CD14-positive monocyte (primary cell): ENCODE measurements around the gene PRRT2. TPM values are rescaled to one million over a fixed set of nuclear protein-coding genes. Genes with fewer than 3 reads are reported as not detected.

Experiments used
- DNase-seq, 3 donors: peaks; one replicate each; pipeline ENCODE4 v3.0.0-alpha.2; 2011 to 2022
- H2AFZ ChIP-seq: 2 replicates; pipeline ENCODE4 v1.6.0; 2012; ENCODE audit warnings: mild to moderate bottlenecking, low read depth, low read length, inconsistent platforms; ENCODE audit not compliant: insufficient read depth, poor library complexity, severe bottlenecking
- H3K27ac ChIP-seq, 2 donors: 1 replicate in 1 of 2; 2 replicates in 1 of 2; pipeline ENCODE4 v1.5.1; 2012 to 2013; ENCODE audit warnings: low read length in 2 of 2, control low read depth in 1 of 2, inconsistent platforms in 1 of 2, low read depth in 1 of 2, mild to moderate bottlenecking in 1 of 2
- H3K27me3 ChIP-seq, 2 donors: one replicate each; pipeline versions ENCODE4 v1.6.0 to v1.6.1; 2011 to 2013; ENCODE audit warnings: low read length in 2 of 2; ENCODE audit not compliant: control insufficient read depth in 2 of 2, insufficient read depth in 2 of 2
- H3K36me3 ChIP-seq, 2 donors: replicated peaks in 1 of 2; 1 replicate in 1 of 2; 2 replicates in 1 of 2; pipeline versions ENCODE4 v1.5.1 to v1.6.1; 2012 to 2013; ENCODE audit warnings: low read length in 2 of 2, control low read depth in 1 of 2, inconsistent platforms in 1 of 2, mild to moderate bottlenecking in 1 of 2; ENCODE audit not compliant: insufficient read depth in 2 of 2, control insufficient read depth in 1 of 2
- H3K4me1 ChIP-seq, 2 donors: 1 replicate in 1 of 2; 2 replicates in 1 of 2; pipeline versions ENCODE4 v1.5.1 to v1.6.1; 2012 to 2013; ENCODE audit warnings: low read length in 2 of 2, control low read depth in 1 of 2, inconsistent platforms in 1 of 2, mild to moderate bottlenecking in 1 of 2, moderate library complexity in 1 of 2; ENCODE audit not compliant: insufficient read depth in 2 of 2, control insufficient read depth in 1 of 2
- H3K4me2 ChIP-seq: replicated peaks from 2 replicates; pipeline ENCODE3; 2012; ENCODE audit warnings: low read length, moderate library complexity, mild to moderate bottlenecking; ENCODE audit not compliant: poor library complexity, severe bottlenecking; ENCODE audit errors: extremely low read depth
- H3K4me3 ChIP-seq, 3 experiments: fragments of 200-600 bp in 1 of 3; sonication (generic) in 1 of 3; replicated peaks in 1 of 3; 1 replicate in 2 of 3; 2 replicates in 1 of 3; pipeline ENCODE4 v1.5.1; 2011 to 2013; ENCODE audit warnings: low read length in 3 of 3, mild to moderate bottlenecking in 3 of 3, control low read depth in 2 of 3, low read depth in 2 of 3, inconsistent platforms in 1 of 3, moderate library complexity in 1 of 3
- H3K79me2 ChIP-seq: 2 replicates; pipeline ENCODE4 v1.6.0; 2012; ENCODE audit warnings: mild to moderate bottlenecking, control low read depth, inconsistent platforms, low read length, moderate library complexity; ENCODE audit not compliant: insufficient read depth
- H3K9ac ChIP-seq: 2 replicates; pipeline ENCODE4 v1.6.0; 2017; ENCODE audit warnings: low read length, mild to moderate bottlenecking; ENCODE audit not compliant: insufficient read depth, poor library complexity, severe bottlenecking
- H3K9me3 ChIP-seq, 2 donors: replicated peaks in 1 of 2; 1 replicate in 1 of 2; 2 replicates in 1 of 2; pipeline versions ENCODE4 v1.5.1 to v1.6.1; 2012 to 2013; ENCODE audit warnings: low read length in 2 of 2, control low read depth in 1 of 2; ENCODE audit not compliant: control insufficient read depth in 1 of 2, insufficient read depth in 1 of 2
- H4K20me1 ChIP-seq: 2 replicates; pipeline ENCODE4 v1.6.0; 2012; ENCODE audit warnings: mild to moderate bottlenecking, low read length, control low read depth, moderate library complexity; ENCODE audit not compliant: insufficient read depth
- H3K27ac Mint-ChIP-seq, 7 donors: one replicate each; pipeline ENCODE4 v1.8.0; 2020; ENCODE audit warnings: mild to moderate bottlenecking in 7 of 7, mixed read lengths in 7 of 7, moderate library complexity in 6 of 7, inconsistent platforms in 2 of 7
- H3K27me3 Mint-ChIP-seq, 3 donors: one replicate each; pipeline ENCODE4 v1.8.0; 2021 to 2022; ENCODE audit warnings: low read depth in 3 of 3, mild to moderate bottlenecking in 3 of 3, mixed read lengths in 3 of 3, moderate library complexity in 3 of 3, inconsistent platforms in 1 of 3
- H3K36me3 Mint-ChIP-seq, 2 donors: one replicate each; pipeline ENCODE4 v1.8.0; 2020; ENCODE audit warnings: mixed read lengths in 2 of 2, inconsistent platforms in 1 of 2, mild to moderate bottlenecking in 1 of 2
- H3K4me1 Mint-ChIP-seq: one replicate; pipeline ENCODE4 v1.8.0; 2020; ENCODE audit warnings: mild to moderate bottlenecking, mixed read lengths
- H3K4me3 Mint-ChIP-seq, 2 donors: one replicate each; pipeline ENCODE4 v1.8.0; 2020; ENCODE audit warnings: mild to moderate bottlenecking in 2 of 2, mixed read lengths in 2 of 2, moderate library complexity in 1 of 2
- H3K9me3 Mint-ChIP-seq, 7 donors: one replicate each; pipeline ENCODE4 v1.8.0; 2020 to 2022; ENCODE audit warnings: mixed read lengths in 7 of 7, mild to moderate bottlenecking in 6 of 7, moderate library complexity in 6 of 7, inconsistent platforms in 2 of 7
- WGBS: methylation state at CpG from one replicate; pipeline ENCODE4 v1.1.5; 2013; ENCODE audit warnings: missing lambda C conversion rate; ENCODE audit not compliant: insufficient coverage; 5-methylcytosine and 5-hydroxymethylcytosine counted together
- intact Hi-C, 2 donors: fragments of 100-400 bp; cut with micrococcal nuclease; formaldehyde crosslinking; loops; one replicate each; pipeline versions ENCODE4 v1.15.0 to v1.15.1; 2023
- polyA plus RNA-seq, 3 donors: library from polyadenylated mRNA; depleted of rRNA in 1 of 3; unstranded in 2 of 3; stranded (reverse) in 1 of 3; fragments of 300-500 nt in 2 of 3; fragments of >200 nt in 1 of 3; fragmentation: Illumina TruSeq in 2 of 3; gene quantifications; 1 replicate in 2 of 3; 2 replicates in 1 of 3; pipeline ENCODE4 v1.2.3, GENCODE V29; 2012 to 2021
- TF ChIP-seq, protein P1 (sequence below): fragments of 200-600 bp; IDR thresholded peaks from one replicate; pipeline ENCODE4 v1.8.0; 2022; ENCODE audit warnings: antibody characterized with exemption, mild to moderate bottlenecking

PRRT2 gene
- polyA plus RNA-seq, 3 donors, result 0.04 TPM; not detected in 2

DNA sequence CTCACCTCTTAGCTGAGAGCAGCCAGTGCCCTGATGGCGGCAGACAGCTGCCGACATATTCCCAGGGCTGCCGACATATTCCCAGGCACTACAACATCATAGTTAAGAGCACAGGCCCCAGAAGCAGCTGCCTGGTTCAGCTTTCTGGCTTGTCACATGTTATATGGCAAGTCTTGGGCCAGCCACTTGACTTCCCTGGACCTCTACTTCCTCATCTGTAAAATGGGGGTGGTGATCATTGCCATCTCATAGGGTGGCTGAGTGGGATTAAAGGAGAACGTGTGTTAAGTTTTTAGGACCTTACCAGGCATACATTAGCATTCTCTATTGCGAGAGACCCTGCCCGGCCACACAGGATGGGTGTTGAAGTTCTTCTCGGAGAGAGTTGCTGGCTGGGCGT is 31.9 kb downstream of the PRRT2 start:
- H3K79me2 ChIP-seq, result no peaks in the 10 kb centered on the region
- H3K4me3 Mint-ChIP-seq, result no peak overlapping the region
- peak overlapping the region in 1 of 7 donors; percentile 40 for H3K27ac Mint-ChIP-seq
- H3K4me1 ChIP-seq, result no peaks in the 10 kb centered on the region
- H3K27ac ChIP-seq, result no peak overlapping the region
- no peak overlapping the region for H2AFZ ChIP-seq
- TF ChIP-seq, protein P1, sequence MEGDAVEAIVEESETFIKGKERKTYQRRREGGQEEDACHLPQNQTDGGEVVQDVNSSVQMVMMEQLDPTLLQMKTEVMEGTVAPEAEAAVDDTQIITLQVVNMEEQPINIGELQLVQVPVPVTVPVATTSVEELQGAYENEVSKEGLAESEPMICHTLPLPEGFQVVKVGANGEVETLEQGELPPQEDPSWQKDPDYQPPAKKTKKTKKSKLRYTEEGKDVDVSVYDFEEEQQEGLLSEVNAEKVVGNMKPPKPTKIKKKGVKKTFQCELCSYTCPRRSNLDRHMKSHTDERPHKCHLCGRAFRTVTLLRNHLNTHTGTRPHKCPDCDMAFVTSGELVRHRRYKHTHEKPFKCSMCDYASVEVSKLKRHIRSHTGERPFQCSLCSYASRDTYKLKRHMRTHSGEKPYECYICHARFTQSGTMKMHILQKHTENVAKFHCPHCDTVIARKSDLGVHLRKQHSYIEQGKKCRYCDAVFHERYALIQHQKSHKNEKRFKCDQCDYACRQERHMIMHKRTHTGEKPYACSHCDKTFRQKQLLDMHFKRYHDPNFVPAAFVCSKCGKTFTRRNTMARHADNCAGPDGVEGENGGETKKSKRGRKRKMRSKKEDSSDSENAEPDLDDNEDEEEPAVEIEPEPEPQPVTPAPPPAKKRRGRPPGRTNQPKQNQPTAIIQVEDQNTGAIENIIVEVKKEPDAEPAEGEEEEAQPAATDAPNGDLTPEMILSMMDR, result no peak
- intact Hi-C loops, result no loop called here
- no peak overlapping the region for H3K4me3 ChIP-seq
- no peaks in the 10 kb centered on the region for H3K9me3 ChIP-seq
- no peaks in the 10 kb centered on the region for H3K27me3 ChIP-seq
- peaks cover 73% of the 10 kb centered on the region for H4K20me1 ChIP-seq
- no peak overlapping the region for H3K9ac ChIP-seq
- H3K27me3 Mint-ChIP-seq, result peaks cover 0 to 1% (median 0%) of the 10 kb centered on the region in 3 donors
- peaks cover 77 to 94% of the 10 kb centered on the region in 2 donors for H3K36me3 Mint-ChIP-seq
- DNase-seq, result no peak
- no peaks in the 10 kb centered on the region for H3K4me1 Mint-ChIP-seq
- 94% methylated on average over 6 of the region's 8 CpGs for WGBS
- H3K4me2 ChIP-seq, result no peak overlapping the region
- H3K9me3 Mint-ChIP-seq, result peaks cover 0 to 2% (median 0%) of the 10 kb centered on the region in 7 donors
- H3K36me3 ChIP-seq, result peaks cover 84 to 91% of the 10 kb centered on the region in 2 donors

DNA sequence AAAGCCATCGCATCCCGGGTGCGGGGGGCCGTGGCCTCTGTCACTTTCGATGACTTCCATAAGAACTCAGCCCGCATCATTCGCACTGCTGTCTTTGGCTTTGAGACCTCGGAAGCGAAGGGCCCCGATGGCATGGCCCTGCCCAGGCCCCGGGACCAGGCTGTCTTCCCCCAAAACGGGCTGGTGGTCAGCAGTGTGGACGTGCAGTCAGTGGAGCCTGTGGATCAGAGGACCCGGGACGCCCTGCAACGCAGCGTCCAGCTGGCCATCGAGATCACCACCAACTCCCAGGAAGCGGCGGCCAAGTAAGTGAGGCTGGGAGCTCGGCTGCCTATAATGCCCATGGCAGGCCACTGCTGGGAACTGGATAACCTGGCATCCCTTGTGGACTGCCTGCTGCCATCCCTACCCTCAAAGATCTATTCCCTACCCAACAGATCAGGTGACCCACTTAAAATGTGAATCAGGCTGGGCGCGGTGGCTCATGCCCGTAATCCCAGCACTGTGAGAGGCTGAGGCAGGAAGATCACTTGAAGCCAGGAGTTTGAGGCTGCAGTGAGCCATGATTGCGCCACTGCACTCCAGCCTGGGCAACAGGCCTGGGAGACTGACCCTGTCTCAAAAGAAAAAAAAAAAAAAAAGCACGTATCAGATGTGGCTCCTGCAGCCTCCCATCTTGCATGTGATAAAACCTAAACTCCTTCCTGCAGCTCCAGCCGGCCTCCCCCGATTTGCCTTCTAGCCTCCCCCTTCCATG is 32.8 kb downstream of the PRRT2 start:
- no peak for DNase-seq
- 97% methylated on average over 26 of the region's 28 CpGs for WGBS
- H3K27ac Mint-ChIP-seq, result peak overlapping the region in 1 of 7 donors; percentile 13
- TF ChIP-seq, protein P1, result no peak
- H3K27me3 Mint-ChIP-seq, result peaks cover 0 to 2% (median 1%) of the 10 kb centered on the region in 3 donors
- H4K20me1 ChIP-seq, result peaks cover 66% of the 10 kb centered on the region
- no peak overlapping the region for H3K27ac ChIP-seq
- H2AFZ ChIP-seq, result no peak overlapping the region
- no peak overlapping the region for H3K4me3 Mint-ChIP-seq
- intact Hi-C loops, result loop anchor here in 1 of 2 donors (5.0 kb wide), 2 partner anchors 37 to 152 kb away; partner anchors contain the start of gene MAZ
- H3K79me2 ChIP-seq, result no peaks in the 10 kb centered on the region
- peaks cover 77 to 90% of the 10 kb centered on the region in 2 donors for H3K36me3 ChIP-seq
- H3K4me2 ChIP-seq, result no peak overlapping the region
- no peaks in the 10 kb centered on the region for H3K9me3 ChIP-seq
- H3K9ac ChIP-seq, result no peak overlapping the region
- peaks cover 74 to 94% of the 10 kb centered on the region in 2 donors for H3K36me3 Mint-ChIP-seq
- H3K4me1 ChIP-seq, result no peaks in the 10 kb centered on the region
- no peaks in the 10 kb centered on the region for H3K27me3 ChIP-seq
- no peak overlapping the region for H3K4me3 ChIP-seq
- H3K9me3 Mint-ChIP-seq, result peaks cover 0 to 2% (median 0%) of the 10 kb centered on the region in 7 donors
- no peaks in the 10 kb centered on the region for H3K4me1 Mint-ChIP-seq
